ENCODE data around the gene KRT6B.
A peak's percentile ranks its signal among the peaks of the same experiment; 100 is the strongest.

Gene KRT6B

DNA sequence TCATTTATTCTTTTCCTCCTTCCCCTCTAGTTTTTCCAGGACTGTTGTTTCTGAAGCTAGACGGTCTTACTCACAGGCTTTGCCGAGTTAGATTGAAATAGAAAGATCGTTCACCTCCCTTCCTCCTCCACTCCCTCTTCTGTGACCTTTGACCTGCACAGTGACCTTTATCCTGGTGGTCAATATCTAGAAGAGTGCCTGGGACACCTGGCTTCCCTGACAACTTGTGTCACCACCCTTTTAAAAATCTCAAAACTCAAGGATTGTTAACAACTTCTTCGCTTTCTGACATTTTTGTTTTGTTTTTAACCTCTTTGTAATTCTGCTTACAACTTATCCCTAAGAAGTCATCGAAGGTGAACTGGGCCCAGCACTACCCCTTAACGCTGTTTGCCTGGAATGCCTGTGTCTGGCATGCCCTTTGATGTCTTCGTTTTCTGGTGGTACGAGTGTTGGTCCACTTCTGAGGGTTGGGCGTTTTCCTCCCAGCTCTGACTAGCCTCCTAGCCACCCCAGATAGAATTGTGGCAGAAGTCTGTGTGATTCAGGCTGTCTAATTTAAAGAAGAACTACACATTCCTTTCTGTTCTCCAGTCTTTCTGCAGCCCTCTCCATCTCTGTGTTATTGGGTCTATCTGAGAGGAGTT, 15.0 kb downstream of the KRT6B start:
- DNase-seq = no peak

DNA sequence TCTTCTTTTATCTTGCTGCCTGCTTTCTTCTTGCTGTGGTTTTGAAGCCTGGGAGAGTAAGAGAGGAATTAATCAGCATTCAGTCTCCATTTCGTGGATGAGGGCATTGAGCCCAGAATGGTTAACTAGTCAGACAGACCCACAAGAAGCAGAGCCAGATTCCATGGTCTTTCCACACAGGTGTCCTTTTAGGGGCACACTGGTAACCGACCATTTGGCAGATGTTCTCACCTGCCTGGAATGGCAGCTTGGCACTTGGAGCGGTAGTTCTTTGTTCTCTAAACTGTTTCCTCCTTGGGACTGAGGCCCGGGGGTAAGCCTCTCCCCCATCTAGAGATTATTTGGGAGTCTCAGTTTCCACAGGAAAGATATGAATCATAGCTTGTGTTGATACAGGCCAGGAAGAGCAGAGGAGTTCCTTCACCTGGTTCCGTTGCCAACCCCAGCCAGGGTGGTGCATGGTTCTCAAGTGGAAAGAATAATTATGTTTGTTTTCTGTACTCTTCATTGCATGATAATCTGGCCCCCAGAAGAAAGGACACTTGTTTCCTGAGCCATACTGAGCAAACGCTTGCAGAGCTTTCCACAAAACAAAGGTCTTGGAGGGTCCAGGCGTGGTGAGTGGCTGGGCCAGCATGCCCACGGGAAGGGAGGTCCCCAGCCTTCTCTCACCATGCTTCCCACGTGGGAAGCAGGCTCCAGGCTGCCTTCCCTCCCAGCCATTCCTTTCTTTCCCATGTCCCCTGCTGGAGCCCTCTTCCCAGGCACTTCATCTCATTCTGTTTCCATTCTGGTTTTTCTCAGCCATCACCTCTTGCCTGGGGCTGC, 15.7 kb downstream of the KRT6B start:
- no peak for DNase-seq

DNA sequence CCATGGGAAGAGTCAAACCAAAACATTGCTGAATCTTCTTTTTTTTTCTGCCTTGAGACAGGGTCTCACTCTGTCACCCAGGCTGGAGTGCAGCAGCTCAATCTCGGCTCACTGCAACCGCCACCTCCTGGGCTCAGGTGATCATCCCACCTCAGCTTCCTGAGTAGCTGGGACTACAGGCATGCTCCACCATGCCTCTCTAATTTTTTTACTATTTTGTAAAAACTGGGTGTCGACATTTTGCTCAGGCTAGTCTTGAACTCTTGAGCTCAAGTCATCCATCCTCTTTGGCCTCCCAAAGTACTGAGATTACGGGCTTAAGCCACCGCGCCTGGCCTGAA, 16.3 kb downstream of the KRT6B start:
- DNase-seq = no peak

DNA sequence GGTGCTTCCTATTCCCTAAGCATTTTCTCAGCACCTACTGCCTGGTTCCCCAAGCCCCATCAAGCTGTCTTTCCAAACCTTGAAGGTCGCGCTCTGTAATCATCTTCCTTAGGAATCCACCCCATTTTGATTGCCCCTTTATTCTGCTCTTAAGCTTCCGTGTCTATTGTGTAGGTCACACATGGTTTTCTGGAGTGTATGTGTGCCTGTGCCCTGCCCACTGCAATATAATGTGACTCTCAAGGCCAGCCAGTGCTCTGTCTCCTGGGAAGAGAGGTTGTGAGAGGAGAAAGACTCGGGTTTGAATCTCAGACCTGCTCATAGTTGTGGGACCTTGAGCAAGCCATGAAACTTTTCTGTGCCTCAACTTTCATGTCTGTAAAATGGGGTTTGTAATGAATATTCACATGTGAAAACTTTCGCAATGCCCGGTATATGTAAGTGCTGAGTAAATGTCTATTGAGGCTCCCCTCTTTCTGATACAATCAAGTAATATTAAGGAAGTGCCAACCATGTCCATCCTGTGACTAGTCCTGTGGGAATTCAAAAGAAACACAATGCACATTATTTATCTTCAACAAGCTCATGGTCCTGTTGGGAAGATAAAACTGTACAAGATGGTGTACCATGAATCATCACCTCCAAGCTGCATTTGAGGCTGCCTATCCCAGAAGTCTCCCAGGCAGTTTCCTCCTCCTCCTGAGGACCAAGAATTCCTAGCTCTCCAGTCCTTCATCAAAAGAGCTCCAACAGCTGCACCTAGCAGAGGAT, 17.0 kb downstream of the KRT6B start:
- no peak for DNase-seq

DNA sequence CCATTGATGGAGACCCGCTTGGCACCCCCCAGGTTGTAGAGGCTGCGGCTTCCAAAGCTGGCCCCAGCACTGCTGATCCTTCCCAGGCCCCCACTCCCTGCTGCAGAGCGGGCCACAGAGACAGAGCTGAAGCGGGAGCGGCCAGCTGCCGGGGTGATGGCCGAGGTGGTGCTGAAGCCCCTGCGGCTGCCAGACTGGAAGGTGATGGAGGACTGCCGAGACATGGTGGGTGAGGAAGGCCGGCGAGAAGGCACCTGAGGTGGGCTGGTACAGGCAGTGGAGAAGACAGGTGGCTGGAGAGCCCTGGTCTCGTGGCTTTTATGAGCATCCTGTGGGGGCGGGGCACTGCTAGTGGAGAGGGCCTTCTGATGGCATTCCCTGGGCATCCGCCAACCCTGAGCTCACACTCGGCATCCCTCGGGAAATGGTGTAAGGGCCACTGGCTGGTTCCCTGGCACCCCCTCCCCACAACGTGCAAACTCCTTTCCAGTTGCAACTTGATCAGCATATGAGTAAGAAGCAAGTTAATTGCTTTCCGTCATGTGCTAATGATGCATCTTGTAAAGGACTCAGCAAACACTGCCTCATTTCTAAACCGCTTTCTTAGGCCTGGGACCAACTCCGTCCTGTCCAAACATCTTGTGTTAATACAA, 17.7 kb downstream of the KRT6B start, which contains the start of gene KRT75:
TSS of gene KRT75 (minus strand) at position 291 of the 653 bp plus-strand sequence. CDS start at position 224, 67 bp downstream.
- DNase-seq = no peak

DNA sequence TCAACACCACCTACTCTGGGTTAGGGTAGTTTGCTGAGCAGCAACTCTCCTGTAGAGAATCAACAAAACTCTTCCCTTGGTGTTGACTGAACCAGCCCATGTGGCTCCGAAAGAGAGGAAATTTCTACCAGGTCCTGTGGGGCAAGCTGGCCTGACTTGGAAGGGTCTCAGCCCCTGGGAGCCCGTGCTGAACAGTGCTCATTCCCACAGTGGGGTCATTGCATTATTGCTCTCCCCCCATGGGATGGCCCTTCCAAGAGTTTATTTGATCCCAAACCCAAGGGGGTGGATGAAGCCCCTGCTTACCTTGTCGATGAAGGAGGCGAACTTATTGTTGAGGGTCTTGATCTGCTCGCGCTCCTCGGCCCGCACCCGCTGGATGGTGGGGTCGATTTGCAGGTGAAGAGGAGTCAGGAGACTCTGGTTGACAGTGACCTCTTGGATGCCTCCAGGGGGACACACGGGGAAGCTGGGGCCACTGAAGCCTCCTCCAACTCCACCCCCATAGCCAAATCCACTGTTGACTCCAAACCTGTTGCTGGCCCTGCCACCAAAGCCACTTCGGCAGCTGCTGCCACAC, 18.4 kb downstream of the KRT6B start:
- no peak for DNase-seq

DNA sequence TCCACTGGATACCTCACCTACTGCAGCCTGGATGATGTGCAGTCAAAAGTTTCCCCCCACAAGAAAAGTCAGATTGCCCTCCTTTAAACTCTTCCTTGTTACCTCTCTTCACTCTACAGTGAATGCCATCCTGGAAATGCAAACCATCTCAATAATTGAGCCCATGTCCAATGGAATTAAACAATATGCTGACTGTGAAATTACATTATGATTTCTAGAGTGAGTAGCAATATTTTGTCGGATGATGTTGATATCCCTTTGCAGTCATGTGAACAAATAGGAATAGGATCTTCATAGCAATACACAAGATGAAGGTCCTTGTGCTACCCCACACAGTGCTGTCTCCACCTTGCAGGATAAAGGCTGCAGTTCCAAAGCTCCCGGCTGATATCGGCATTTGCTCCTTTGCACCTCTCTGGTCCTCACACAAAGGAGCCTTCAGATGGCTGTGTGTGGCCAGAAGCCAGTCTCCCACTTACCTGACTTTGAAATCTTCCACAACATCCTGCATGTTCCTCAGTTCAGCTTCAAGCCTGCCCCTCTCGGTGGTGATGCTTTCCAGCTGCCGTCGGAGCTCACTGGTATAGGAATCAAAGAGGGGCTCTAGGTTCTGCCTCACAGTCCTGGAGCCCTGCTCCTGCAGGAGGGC, 19.3 kb downstream of the KRT6B start:
- DNase-seq = no peak

DNA sequence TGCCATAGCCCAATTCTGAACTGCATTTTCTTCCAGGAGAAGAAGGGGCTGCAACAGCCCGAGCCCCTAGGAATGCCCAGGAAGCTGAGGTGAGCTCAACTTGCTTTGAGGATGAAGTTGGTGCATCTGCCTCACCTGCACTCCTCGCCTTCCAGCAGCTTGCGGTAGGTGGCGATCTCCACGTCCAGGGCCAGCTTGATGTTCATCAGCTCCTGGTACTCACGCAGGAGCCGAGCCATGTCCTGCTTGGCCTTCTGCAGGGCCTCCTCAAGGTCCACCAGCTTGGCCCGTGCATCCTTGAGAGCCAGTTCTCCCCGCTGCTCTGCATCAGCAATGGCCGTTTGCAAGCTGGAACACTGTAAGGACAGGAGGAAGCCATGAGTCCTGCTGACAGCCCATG, 23.8 kb downstream of the KRT6B start:
- no peak for DNase-seq

DNA sequence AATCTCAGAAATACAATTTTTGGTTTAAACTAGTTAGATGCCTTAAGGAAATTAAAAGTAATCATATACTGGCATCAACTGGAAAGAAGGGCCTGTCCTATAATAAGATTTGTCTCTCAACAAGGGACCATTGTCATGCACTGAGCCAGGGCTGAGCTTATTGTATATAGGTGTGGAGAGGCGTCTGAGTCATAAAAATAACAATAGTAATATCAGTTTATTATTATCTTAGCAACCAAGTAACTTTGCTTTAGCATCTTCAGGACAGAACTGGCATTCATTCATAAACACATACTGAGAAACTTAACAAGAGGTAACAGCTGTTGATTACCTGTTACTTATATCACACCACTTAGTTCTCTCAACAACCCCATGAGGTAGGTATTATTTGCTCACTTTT, 24.9 kb downstream of the KRT6B start:
- DNase-seq = no peak

DNA sequence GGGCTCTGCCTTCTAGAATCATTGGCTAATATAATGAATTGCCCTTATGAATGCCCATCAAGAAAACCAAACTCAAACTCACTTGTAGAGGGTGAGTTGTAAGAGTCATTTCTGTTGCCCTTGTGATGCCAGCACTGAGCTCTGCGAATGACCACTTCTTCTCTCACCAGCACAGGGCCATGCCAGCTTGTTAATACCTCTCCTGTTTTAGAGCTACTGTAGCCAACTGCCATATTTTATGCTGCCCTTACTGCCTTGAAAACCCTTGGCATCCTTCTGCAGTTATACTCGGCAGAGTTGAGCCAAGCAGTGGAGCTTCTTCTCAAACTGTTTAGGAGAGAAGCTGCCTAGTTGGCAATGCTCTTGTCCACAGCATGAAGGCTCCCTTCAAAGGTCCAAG, 25.9 kb downstream of the KRT6B start:
- no peak for DNase-seq

DNA sequence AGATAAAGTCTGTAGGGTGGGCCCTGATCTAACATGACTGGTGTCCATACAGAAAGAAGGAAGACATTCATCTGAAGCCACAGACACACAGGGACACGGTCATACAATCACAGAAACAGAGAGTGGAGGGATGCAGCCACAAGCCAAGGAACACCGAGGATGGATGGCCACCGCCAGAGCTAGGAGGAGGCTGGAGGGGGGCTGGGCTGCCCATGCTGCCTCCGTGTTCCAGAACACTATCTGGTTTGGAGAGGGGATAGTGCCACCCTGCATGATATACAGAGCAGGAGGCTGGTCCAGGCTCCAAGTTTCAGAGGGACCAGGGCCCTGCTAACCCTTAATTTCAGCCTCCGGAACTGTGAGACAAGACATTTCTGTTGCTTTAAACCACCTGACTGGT, 26.5 kb downstream of the KRT6B start:
- DNase-seq = no peak

DNA sequence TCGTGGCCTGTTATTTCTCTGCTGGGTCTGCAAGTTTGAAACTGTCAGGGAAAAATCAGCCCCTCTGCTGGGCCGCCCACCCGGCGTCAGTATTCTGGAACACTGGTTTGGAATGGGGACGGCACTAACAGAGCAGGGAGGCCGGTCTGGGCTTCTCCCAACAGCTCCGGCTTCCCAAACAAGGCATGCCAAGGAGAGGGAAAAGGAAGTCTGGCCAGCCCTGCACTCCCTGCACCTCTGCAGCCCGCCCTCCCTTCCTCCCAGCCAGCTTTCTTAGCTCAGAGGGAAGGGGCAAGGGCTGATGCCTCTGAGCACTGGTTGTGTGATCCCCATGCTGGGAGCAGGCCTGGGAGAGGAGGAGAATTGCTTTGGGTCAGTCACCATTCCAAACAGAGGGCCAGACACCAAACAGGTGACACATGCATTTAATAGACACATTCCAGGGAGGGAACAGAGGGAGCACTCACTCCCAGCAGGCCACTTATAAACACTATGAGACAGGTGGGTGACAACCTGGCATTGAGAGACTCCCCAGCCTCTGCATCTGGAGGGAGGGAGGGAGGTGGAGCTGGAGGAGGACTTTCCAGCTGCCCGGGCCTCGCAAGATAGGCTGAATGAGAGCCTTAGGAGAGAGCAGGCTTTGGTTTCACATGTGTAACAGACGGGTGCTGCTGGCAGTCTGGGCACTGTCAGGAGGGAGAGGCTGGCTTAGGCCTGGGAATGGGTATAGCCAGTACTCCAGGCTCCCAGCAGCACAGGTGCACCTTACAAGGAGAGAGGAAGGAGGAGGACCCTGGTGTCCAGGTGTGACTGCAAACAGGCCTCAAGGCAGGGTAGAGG, 28.1 kb downstream of the KRT6B start:
- DNase-seq = no peak

DNA sequence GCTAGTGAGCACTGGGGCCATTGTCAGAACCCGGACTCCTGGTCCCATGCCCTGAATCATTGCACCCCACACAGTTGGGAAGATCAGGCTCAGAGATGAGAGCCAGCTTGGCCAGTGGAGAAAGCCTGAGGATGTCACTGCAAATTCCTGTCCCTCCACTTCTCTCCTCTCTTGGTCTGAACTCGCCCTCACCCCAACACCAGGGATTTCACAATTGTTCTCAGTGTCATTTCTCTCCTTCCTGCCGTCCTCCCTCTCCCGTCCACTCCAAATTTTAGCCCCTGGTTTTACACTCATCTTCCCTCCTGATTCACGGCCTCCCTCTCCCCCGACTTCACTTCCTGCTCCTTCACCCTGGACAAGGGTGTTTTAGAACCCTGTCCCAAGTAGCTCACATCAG, 28.9 kb downstream of the KRT6B start:
- DNase-seq = no peak

DNA sequence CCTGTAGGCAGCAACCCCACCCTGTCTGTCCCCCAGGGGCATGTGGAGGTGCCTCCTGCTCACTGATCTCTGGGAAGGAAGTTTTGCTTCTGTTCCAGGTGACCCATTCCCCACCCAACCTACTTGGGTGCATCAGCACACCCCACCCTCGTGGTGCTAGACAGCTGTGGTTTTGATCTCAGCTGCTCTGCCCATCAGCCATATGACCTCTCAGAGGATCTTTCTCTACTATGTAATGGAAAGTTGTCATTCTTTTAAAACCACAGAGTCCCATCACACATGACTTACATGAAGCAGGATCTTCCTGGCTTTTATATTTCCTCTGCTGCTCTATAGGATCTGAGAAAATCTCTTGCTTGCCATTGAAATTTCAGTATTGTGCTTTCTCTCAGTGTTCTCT, 32.3 kb downstream of the KRT6B start:
- no peak for DNase-seq

DNA sequence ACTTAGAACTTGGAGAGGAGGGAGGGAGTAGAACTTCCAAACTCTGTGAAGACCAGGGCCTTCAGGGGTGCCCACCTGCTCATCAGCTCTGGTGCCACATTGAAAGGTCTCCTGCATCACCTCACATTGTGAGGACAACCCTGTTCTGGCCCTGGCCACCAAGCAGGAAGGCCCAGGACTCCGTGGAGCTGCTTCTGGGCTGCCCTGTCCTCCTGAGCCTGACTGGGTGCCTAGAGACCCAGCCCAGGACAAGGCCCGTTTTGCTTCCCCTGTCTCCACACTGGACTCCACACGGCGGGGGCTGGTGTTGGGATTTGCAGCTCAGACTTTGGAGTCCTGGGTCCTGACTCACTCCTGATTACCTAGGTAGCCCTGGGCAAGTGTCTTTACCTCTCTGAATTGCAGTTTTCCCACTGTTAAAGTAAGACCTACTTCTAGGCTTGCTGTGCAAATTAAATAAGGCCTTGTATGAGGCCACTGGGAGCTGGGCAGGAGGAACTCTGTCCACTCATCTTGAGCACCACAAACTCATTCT, 33.3 kb downstream of the KRT6B start:
- DNase-seq = no peak

DNA sequence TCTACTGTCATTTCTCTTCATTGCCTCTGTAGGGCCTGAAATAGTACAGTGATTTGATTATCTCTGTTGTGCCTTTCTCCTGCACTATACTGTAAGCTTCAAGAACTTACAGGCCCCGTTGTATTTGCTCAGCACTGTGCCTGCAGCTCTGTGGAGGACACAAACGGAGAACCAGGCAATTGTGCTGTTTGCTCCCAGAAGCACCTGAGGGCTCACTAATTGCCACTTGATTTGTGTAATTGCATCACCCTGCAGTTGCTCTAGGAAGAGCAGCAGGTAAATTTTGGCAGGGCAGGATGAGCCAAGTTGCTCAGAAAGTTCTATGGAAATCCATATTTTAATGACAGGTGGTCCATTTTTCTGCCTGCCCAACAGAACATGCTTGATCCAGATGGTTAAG, 34.2 kb downstream of the KRT6B start:
- no peak for DNase-seq

DNA sequence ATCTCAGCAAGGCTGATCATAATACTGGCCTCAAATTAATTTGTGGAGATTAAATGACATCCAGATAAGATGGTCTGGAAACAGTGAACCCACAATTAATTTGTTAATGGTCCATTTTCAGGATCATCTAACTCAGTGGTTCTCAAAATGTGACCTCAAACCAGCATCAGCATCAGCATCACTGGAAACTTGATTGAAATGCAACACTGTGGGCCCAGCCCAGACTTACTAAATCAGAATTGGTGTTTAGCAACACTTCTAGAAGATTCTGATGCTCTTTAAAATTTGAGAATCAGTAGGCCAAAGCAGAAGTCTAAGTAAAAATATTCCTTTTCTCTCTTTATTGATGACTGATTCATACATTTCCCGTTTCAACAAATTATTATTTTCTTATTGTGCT, 35.2 kb downstream of the KRT6B start:
- no peak for DNase-seq

DNA sequence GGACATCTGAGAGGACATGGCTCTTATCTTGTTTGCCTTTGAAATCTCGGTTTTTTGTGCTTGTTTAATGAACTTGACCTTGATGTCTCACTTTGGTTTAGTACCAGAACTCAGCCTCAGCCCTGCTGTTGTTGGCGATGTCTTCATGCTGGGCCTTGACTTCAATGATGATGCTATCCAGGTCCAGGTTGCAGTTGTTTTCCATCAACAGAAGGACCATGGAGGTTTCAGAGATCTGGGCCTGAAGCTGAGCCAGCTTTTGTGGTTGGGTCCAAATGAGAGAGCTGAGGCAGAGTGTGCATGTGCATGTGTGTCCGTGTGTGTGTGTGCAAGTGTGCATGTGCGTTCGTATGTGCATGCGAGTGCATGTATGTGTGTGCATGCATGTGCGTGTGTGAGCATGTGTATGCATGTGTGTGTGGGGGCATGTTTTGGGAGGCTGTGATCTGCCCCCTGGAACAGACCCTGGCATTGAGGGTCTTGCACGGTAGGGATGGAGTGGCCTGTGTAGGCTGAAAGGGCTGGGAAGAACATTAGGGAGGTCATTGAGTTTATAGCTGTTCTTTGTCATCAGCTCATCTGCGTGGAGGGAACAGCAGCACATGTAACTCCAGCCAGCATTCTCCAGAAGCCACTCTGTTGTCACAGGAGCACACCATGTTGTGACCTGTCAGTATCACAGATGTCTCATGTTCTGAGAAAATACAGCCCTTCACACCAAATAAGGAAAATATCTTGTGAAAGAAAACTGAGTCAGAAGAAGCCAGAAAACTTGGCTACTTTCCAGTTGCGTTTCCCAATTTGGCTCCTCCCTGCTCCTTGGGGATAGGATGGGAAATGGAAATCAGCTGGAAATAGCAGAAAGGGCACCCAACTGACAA, 35.8 kb downstream of the KRT6B start:
- peak in 3 of 56 donors; percentile 16 to 43 (median 41) for DNase-seq

DNA sequence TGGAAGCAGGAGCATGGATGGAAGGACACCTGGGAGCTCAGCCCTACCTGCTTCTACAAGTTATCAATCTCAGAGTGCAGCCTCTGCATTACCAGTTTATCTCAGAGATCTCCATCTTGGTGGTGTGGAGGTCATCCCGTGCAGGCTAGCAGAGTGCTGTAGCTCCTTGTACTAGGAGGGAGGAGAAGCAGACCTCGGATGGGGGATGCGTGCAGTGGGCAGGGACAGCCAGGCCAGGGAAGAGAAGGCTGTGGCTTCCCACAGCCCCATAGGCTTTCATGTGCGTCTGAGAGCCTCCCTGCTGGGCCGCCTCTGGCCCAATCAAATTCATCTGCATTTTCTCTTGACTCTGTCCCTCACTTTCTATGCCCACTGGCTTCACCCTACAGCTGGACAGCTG, 37.0 kb downstream of the KRT6B start:
- no peak for DNase-seq

Measured in amygdala (tissue), 56 donors.